ENCODE data around the gene FNDC8. TPM values are rescaled to one million over a fixed set of nuclear protein-coding genes. Genes with fewer than 3 reads are reported as not detected.
"Not testable (repeated sequence)": the region's sequence is repeated elsewhere in the genome, so short reads cannot be mapped to it uniquely, and the experiment has no call there.

Gene FNDC8
- total RNA-seq, 1 experiment from 2014 or later = not detected

DNA sequence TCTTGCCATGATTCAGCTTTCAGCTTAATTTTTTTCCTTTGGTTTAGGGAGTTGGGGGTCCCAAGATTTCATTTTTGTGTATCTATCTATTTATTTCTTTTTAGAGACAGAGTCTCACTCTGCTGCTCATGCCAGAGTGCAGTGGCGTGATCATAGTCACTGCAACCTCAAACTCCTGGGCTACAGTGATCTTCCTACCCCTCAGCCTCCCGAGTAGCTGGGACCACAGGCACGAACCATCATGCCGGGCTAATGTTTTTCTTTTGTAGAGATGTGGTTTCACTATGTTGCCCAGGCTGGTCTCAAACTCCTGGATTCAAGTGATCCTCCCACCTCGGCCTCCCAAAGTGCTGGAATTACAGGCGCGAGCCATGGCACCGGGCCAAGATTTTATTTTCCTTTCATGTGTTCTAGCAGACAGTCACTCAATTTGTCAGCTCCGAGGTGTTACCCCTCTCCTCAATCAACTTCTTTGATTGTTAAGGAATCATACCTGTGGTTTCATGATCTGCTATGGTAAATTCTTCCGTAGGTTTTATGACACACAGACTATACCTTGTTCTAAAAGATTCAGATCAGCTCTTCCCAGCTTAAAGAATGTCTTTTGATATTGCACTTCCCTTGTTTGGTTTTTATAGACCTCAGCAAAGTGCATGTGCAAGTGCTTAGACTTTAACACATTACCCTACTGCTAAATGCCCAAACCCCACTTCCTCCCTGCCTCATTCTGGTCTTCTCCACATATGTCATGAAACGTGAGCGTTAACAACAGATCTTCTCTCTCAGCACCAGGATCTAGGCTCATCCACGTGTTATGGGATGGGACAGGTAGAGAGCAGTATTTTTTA, 39.2 kb downstream of the FNDC8 start:
- Histone ChIP-seq H3K4me3 (no peak overlapping the region), H3K9me3 (replicated peaks) (no peaks in the 10 kb centered on the region; the same call in 1 of the 2 replicates), H3K4me1 (replicated peaks) (no peaks in the 10 kb centered on the region), H3K27me3 (replicated peaks) (no peaks in the 10 kb centered on the region), H3K36me3 (no peaks in the 10 kb centered on the region), H3K27ac (no peak overlapping the region)
- no peak for DNase-seq (ENCODE audit: low read depth in 1 of 2, low spot score in 2 of 2)

DNA sequence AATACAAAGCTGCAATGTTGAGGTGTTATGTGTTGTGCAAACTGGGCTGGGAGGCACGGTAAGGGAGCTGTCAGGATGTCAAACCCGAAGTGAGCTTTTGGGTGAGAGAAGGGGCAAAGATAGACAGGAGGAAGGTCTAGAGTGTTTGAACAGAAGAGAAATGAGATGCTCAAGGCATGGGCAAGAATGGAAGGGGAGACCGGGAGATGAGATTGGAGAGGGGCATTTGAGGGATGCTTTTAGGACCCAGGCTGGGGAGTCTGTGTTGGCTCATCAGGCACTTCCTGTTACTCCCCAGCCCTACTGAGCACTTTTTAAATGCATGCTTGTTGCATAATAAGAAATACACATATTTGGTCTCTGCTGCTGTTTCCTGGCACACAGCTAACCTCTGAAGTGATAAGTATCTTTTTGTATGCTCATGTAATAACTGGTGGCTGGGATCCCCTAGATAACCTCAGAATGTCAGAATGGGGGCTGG, 39.9 kb downstream of the FNDC8 start:
- H3K4me3 ChIP-seq = no peak overlapping the region

DNA sequence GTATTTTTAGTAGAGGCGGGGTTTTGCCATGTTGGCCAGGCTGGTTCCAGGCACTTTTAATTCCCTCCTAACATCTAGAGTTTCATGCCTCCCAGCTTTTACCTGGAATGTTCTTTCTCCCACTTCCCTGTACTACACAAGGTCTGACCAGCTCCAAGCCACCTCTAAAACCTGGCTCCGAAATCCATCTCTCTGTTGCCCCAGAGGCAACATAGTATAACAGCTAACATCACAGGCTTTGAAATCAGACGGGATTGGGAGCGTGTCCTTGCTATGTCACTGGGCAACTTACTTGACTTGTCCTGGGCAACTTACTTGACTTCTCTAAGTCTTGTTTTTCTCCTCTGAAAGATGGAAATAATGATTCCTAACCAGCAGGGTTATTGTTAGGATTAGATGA, 41.3 kb downstream of the FNDC8 start:
- no peaks in the 10 kb centered on the region for H3K36me3 ChIP-seq

More for the DNA sequence above, 39.9 kb downstream of the FNDC8 start:
- H3K27me3 ChIP-seq (replicated peaks) = no peaks in the 10 kb centered on the region
- no peaks in the 10 kb centered on the region for H3K4me1 ChIP-seq (replicated peaks)
- no peak for DNase-seq (ENCODE audit: low read depth in 1 of 2, low spot score in 2 of 2)
- no peak overlapping the region for H3K27ac ChIP-seq
- no peaks in the 10 kb centered on the region; the same call in 1 of the 2 replicates for H3K9me3 ChIP-seq (replicated peaks)
- no peaks in the 10 kb centered on the region for H3K36me3 ChIP-seq

DNA sequence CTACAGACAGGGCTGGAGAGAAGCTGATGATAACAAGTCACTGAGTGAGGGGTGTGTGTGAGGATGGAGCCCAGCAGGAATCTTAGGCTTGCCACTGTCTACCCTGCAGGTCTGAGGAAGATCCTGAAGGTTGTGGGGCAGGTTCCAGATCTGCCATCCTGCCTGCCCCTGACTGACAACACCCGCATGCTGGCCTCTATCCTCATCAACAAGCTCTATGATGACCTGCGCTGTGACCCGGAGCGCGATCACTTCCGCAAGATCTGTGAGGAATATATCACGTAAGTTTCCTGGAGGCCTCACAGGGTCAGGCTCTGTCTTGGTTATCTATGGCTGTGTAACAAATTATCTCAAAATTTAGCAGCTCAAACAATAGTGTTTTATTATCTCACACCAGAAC, 42.5 kb downstream of the FNDC8 start:
- Histone ChIP-seq H3K27ac (no peak overlapping the region), H3K4me1 (replicated peaks) (no peaks in the 10 kb centered on the region), H3K36me3 (no peaks in the 10 kb centered on the region), H3K4me3 (no peak overlapping the region), H3K27me3 (replicated peaks) (no peaks in the 10 kb centered on the region), H3K9me3 (replicated peaks) (no peaks in the 10 kb centered on the region; the same call in 1 of the 2 replicates)
- DNase-seq (ENCODE audit: low read depth in 1 of 2, low spot score in 2 of 2) = no peak

More for the DNA sequence above, 41.3 kb downstream of the FNDC8 start:
- H3K27ac ChIP-seq = no peak overlapping the region
- no peaks in the 10 kb centered on the region for H3K4me1 ChIP-seq (replicated peaks)
- no peak overlapping the region for H3K4me3 ChIP-seq
- DNase-seq (ENCODE audit: low read depth in 1 of 2, low spot score in 2 of 2) = no peak
- H3K27me3 ChIP-seq (replicated peaks) = no peaks in the 10 kb centered on the region
- no peaks in the 10 kb centered on the region; the same call in 1 of the 2 replicates for H3K9me3 ChIP-seq (replicated peaks)

DNA sequence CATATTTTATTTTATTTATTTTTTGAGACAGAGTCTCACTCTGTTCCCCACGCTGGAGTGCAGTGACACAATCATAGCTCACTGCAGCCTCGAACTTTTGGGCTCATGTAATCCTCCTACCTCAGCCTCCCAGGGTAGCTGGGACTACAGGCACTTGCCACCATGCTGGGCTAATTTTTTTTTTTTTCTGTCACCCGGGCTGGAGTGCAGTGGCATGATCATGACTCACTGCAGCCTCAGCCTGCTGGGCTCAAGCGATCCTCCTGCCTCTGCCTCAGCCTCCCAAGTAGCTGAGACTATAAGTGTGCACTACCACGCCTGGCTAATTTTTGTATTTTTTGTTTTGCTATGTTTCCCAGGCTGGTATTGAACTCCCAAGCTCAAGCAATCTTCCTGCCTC, 43.3 kb downstream of the FNDC8 start:
- H3K36me3 ChIP-seq = no peaks in the 10 kb centered on the region
- no peak overlapping the region for H3K27ac ChIP-seq
- H3K9me3 ChIP-seq (replicated peaks) = no peaks in the 10 kb centered on the region; the same call in 1 of the 2 replicates
- no peak for DNase-seq (ENCODE audit: low read depth in 1 of 2, low spot score in 2 of 2)
- H3K27me3 ChIP-seq (replicated peaks) = no peaks in the 10 kb centered on the region
- no peak overlapping the region for H3K4me3 ChIP-seq
- H3K4me1 ChIP-seq (replicated peaks) = no peaks in the 10 kb centered on the region

DNA sequence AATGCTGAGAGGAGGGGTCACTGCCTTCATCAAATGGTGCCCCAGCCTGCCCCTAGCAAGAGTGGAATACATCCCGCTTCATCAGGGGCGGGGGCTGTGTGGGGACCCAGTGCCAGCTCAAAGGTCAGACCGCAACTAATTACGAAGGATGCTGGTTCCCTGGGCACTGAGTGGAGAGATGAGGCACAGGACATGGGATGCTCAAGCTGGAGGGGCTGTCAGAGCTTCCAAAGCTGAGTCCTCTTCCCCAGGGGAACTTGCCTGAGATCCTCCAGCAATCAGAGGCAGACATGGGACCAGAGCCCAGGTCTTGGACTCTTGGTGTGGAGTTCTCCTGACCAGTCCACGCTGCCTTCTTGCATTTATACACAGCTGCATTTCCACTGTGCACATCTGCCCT, 45.1 kb downstream of the FNDC8 start:
- Histone ChIP-seq H3K27me3 (replicated peaks) (no peaks in the 10 kb centered on the region), H3K4me3 (no peak overlapping the region), H3K36me3 (no peaks in the 10 kb centered on the region), H3K4me1 (replicated peaks) (no peaks in the 10 kb centered on the region; the same call in 1 of the 2 replicates), H3K9me3 (replicated peaks) (no peaks in the 10 kb centered on the region), H3K27ac (no peak overlapping the region)
- DNase-seq (ENCODE audit: low read depth in 1 of 2, low spot score in 2 of 2) = no peak

DNA sequence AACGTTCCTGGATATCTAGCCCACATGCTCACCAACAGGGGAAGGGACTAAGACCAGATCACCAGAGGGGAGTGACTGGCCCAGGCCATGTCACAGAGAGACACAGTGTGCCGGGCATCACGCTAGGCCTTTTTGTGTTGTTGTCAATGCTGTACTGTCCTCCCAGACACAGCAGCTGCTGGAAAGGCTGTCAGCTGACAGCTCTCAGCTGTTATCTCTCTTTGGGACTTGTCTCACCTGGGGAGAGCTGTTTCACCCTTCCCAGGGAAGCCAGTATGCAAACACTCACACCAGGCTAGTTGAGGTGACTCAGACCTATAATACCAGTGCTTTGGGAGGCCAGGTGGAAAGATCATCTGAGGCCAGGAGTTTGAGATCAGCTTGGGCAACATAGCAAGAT, 45.6 kb downstream of the FNDC8 start:
- no peak overlapping the region for H3K4me3 ChIP-seq
- no peaks in the 10 kb centered on the region for H3K36me3 ChIP-seq
- H3K9me3 ChIP-seq (replicated peaks) = no peaks in the 10 kb centered on the region

DNA sequence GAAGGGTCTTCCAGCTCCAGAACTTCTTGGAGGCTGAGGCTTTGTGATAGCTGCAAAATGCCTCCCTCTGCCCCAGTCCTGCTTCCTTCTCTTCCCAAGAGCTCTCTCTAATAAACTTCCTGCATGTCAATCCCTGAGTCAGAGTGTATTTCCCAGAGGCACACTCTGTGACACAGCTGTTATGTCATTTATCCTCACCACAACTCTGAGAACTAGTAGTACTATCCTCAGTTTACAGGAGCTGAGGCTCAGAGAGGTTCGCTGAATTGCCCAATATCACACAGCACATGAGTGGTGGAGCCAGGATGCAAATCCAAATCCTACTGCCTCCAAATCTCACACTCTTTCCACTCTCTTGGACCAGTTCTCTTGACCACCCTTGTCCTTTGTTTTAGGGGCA, 46.3 kb downstream of the FNDC8 start:
- H3K4me3 ChIP-seq = no peak overlapping the region
- no peak for DNase-seq (ENCODE audit: low read depth in 1 of 2, low spot score in 2 of 2)
- H3K4me1 ChIP-seq (replicated peaks) = peaks cover 5% of the 10 kb centered on the region; the same call in 1 of the 2 replicates
- no peaks in the 10 kb centered on the region for H3K36me3 ChIP-seq
- H3K9me3 ChIP-seq (replicated peaks) = no peaks in the 10 kb centered on the region
- no peak overlapping the region for H3K27ac ChIP-seq
- no peaks in the 10 kb centered on the region for H3K27me3 ChIP-seq (replicated peaks)

More for the DNA sequence above, 45.6 kb downstream of the FNDC8 start:
- DNase-seq (ENCODE audit: low read depth in 1 of 2, low spot score in 2 of 2) = no peak
- Histone ChIP-seq H3K27ac (no peak overlapping the region), H3K4me1 (replicated peaks) (peaks cover 5% of the 10 kb centered on the region; the same call in 1 of the 2 replicates), H3K27me3 (replicated peaks) (no peaks in the 10 kb centered on the region)

DNA sequence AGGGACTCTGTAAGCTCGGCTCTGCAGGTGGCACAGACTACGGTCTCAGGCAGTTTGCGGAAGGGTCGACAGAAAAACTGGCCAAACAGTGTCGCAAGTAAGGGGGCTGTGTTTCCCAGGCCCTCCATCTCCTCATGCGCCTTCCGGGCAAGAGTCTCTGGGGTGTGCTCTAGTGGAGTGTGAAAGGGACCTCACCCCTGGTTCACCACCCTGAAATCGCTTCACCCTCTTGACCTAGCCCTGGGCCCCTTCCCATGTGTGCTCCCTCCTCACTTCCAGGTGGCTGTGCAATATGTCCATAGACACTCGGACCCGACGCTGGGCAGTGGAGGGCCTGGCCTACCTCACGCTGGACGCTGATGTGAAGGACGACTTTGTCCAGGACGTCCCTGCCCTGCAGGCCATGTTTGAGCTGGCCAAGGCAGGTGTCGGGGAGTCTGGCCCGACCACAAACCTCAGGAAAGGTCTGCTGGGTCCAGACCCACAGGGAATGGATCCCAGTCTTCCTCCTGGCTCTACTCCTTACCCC, 48.5 kb downstream of the FNDC8 start:
- Histone ChIP-seq H3K4me1 (replicated peaks) (peaks cover 5% of the 10 kb centered on the region; the same call in 1 of the 2 replicates), H3K36me3 (no peaks in the 10 kb centered on the region), H3K27me3 (replicated peaks) (no peaks in the 10 kb centered on the region), H3K9me3 (replicated peaks) (no peaks in the 10 kb centered on the region), H3K4me3 (no peak overlapping the region), H3K27ac (no peak overlapping the region)
- no peak for DNase-seq (ENCODE audit: low read depth in 1 of 2, low spot score in 2 of 2)

DNA sequence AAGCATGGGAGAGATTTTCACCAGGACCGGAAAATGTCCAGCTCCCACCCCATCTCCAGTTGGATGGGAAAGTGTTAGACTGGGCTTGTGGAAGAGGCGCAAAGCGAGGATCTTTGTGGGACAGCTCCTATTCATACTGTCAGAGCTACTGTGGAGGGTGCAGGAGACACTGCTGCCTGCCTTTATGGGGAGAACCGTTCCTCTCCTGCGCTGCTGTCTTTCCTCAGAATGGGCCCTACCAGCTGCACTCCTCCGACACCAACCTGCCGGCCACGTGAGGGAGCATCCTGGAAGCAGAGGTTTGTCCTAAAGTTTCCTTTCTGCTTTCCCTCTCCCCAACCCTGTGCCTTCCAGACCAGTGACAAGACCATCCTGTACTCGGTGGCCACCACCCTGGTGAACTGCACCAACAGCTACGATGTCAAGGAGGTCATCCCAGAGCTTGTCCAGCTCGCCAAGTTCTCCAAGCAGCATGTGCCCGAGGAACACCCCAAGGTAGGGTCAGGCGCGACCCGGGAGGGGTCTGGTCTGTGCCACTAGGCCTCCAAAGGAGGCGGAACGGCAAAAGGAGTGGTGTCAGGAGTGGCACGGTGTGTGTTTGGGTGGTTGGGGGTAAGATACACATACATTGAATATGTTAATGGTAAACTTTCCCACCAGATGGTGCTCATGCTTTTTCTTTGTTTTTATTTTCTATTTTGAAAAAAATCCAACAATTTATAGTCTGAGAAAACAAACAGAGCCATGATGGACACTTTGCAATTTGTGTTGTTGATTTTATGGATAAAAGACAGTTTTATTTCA, 49.8 kb downstream of the FNDC8 start:
- no peaks in the 10 kb centered on the region for H3K27me3 ChIP-seq (replicated peaks)
- H3K4me3 ChIP-seq = no peak overlapping the region
- H3K4me1 ChIP-seq (replicated peaks) = peaks cover 5% of the 10 kb centered on the region; the same call in 1 of the 2 replicates
- H3K9me3 ChIP-seq (replicated peaks) = no peaks in the 10 kb centered on the region
- peak in 1 of 2 experiments; percentile 30 for DNase-seq (ENCODE audit: low read depth in 1 of 2, low spot score in 2 of 2)
- H3K36me3 ChIP-seq = no peaks in the 10 kb centered on the region
- H3K27ac ChIP-seq = no peak overlapping the region

DNA sequence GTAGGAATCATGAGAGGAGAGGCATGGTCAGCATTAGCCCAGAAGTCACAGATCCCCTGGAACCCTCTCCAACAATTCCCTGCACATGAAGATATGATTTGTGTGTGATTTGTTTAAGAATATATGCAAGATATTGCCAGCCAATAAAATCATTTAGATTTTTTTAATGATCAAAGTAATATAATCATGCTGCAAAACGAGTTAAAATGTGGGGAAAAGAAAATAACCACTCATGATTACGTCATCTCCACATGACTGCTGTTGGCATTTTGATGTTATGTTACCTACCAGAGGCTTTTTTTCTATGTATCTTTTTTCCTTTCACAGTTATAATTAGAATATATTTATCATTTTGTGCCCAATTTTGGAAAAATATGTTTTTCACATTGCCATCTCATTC, 50.4 kb downstream of the FNDC8 start:
- Histone ChIP-seq H3K4me1 (replicated peaks) (peaks cover 5% of the 10 kb centered on the region; the same call in 1 of the 2 replicates), H3K27ac (no peak overlapping the region), H3K9me3 (replicated peaks) (no peaks in the 10 kb centered on the region), H3K36me3 (no peaks in the 10 kb centered on the region), H3K27me3 (replicated peaks) (no peaks in the 10 kb centered on the region), H3K4me3 (no peak overlapping the region)
- no peak for DNase-seq (ENCODE audit: low read depth in 1 of 2, low spot score in 2 of 2)

DNA sequence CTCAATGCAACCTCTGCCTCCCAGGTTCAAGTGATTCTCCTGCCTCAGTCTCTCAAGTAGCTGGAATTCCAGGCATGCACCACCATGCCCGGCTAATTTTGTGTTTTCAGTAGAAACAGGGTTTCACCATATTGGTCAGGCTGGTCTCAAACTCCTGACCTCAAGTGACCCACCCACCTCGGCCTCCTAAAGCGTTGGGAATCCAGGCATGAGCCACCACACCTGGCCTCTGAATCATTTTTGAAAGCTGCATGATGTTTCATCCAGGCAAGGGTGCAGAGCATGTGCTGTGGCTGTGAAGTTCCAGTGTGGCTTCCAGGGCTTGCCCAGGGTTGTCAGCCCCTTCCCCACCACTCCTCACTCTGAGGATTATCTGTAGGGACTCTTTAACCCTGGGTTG, 50.9 kb downstream of the FNDC8 start:
- DNase-seq (ENCODE audit: low read depth in 1 of 2, low spot score in 2 of 2); H3K4me1 ChIP-seq (replicated peaks); H3K9me3 ChIP-seq (replicated peaks): not testable (repeated sequence)

DNA sequence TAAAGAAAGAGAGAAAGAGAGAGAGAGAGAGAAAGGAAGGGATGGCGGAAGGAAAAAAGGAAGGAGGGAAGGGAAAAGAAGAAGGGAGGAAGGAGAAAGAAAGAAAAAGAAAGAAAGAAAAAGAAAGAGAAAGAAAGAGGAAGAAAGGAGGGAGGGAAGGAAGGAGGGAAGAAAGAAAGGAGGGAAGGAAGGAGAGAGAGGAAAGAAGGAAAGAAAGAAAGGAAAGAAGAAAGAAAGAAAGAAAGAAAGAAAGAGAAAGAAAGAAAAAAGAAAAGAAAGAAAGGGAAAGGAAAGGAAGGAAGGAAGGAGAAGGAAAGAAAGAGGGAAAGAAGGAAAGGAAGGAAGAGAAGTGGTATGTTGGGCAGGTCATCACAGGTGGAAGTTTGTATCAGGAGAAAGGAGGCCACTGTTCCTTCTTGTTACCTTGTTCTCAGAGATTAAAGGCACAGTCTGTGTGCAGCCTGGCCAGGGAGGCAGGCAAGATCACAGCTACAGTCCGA, 53.5 kb downstream of the FNDC8 start:
- Histone ChIP-seq H3K9me3 (replicated peaks) (no peaks in the 10 kb centered on the region), H3K36me3 (no peaks in the 10 kb centered on the region), H3K4me3 (no peak overlapping the region), H3K27me3 (replicated peaks) (no peaks in the 10 kb centered on the region), H3K27ac (no peak overlapping the region), H3K4me1 (replicated peaks) (peaks cover 5% of the 10 kb centered on the region; the same call in 1 of the 2 replicates)
- DNase-seq (ENCODE audit: low read depth in 1 of 2, low spot score in 2 of 2) = peak in 1 of 2 experiments; percentile 1

More for the DNA sequence above, 50.9 kb downstream of the FNDC8 start:
- not testable (repeated sequence) for H3K27me3 ChIP-seq (replicated peaks); H3K4me3 ChIP-seq; H3K36me3 ChIP-seq; H3K27ac ChIP-seq
